HT1080 (cell line): ENCODE measurements around the gene DDC. TPM values are rescaled to one million over a fixed set of nuclear protein-coding genes. Genes with fewer than 3 reads are reported as not detected.
A peak's percentile ranks its signal among the peaks of the same experiment; 100 is the strongest.
"Not testable (repeated sequence)": the region's sequence is repeated elsewhere in the genome, so short reads cannot be mapped to it uniquely, and the experiment has no call there.

Source experiments
- DNase-seq: peaks from one replicate; pipeline ENCODE4 v3.0.0-alpha.2; 2015; ENCODE audit warnings: low read depth
- total RNA-seq: library from RNA; depleted of rRNA; stranded (reverse); fragments of >200 nt; shearing (Covaris generic); gene quantifications from 2 replicates; pipeline ENCODE4 v1.2.3, GENCODE V29; 2014

DDC gene
- total RNA-seq, 1 experiment from 2014 or later, result not detected

GRCh38 chr7:50590535-50590934 lies 25.3 kb upstream of the DDC start:
- DNase-seq, result no peak

- DNase-seq, result no peak
Observed at GRCh38 chr7:50589364-50589763, 24.2 kb upstream of the DDC start.

GRCh38 chr7:50588937-50589336 lies 23.7 kb upstream of the DDC start:
- DNase-seq, result no peak

- DNase-seq, result no peak
Observed at GRCh38 chr7:50587737-50588136, 22.5 kb upstream of the DDC start.

GRCh38 chr7:50584793-50585408 lies 19.7 kb upstream of the DDC start:
- peak; percentile 58 for DNase-seq

GRCh38 chr7:50584386-50584785 lies 19.2 kb upstream of the DDC start:
- DNase-seq, result no peak

- not testable (repeated sequence) for DNase-seq
Observed at GRCh38 chr7:50583295-50583694, 18.1 kb upstream of the DDC start.

- DNase-seq, result not testable (repeated sequence)
Observed at GRCh38 chr7:50582271-50582670, 17.1 kb upstream of the DDC start.

- DNase-seq, result not testable (repeated sequence)
Observed at GRCh38 chr7:50580666-50581065, 15.5 kb upstream of the DDC start.

- DNase-seq, result no peak
Observed at GRCh38 chr7:50580057-50580456, 14.9 kb upstream of the DDC start.

GRCh38 chr7:50578105-50578504 lies 12.9 kb upstream of the DDC start:
- not testable (repeated sequence) for DNase-seq

GRCh38 chr7:50577569-50577968 lies 12.4 kb upstream of the DDC start:
- no peak for DNase-seq

- not testable (repeated sequence) for DNase-seq
Observed at GRCh38 chr7:50576388-50576787, 11.2 kb upstream of the DDC start.

GRCh38 chr7:50567715-50568261 lies 2.6 kb upstream of the DDC start:
- DNase-seq, result no peak

- DNase-seq, result no peak
Observed at GRCh38 chr7:50565977-50566376, 772 bp upstream of the DDC start.

GRCh38 chr7:50565559-50565916 lies 333 bp upstream of the DDC start:
- DNase-seq, result no peak

GRCh38 chr7:50564171-50564570 lies 1.0 kb downstream of the DDC start:
- DNase-seq, result no peak

GRCh38 chr7:50562136-50562535 lies 3.1 kb downstream of the DDC start:
- no peak for DNase-seq

GRCh38 chr7:50560865-50561351 lies 4.3 kb downstream of the DDC start:
- DNase-seq, result no peak

- DNase-seq, result no peak
Observed at GRCh38 chr7:50559881-50560280, 5.3 kb downstream of the DDC start.

- no peak for DNase-seq
Observed at GRCh38 chr7:50558294-50559053, 6.7 kb downstream of the DDC start.

- DNase-seq, result no peak
Observed at GRCh38 chr7:50557099-50557498, 8.1 kb downstream of the DDC start.
